Neural progenitor cell (in vitro differentiated cells): Measurements from ENCODE around the gene DCTN2.

ENCODE experiments used
- EZH2 ChIP-seq: fragments of 200-600 bp; sonication (generic); IDR thresholded peaks from 2 replicates; pipeline ENCODE4 v1.6.1; 2017; ENCODE audit warnings: antibody characterized with exemption, mild to moderate bottlenecking, moderate library complexity
- TF ChIP-seq, protein P1 (sequence below): fragments of 200-600 bp; sonication (generic); IDR thresholded peaks from 2 replicates; pipeline ENCODE4 v1.5.1; 2017; ENCODE audit warnings: antibody characterized with exemption, mild to moderate bottlenecking

DNA sequence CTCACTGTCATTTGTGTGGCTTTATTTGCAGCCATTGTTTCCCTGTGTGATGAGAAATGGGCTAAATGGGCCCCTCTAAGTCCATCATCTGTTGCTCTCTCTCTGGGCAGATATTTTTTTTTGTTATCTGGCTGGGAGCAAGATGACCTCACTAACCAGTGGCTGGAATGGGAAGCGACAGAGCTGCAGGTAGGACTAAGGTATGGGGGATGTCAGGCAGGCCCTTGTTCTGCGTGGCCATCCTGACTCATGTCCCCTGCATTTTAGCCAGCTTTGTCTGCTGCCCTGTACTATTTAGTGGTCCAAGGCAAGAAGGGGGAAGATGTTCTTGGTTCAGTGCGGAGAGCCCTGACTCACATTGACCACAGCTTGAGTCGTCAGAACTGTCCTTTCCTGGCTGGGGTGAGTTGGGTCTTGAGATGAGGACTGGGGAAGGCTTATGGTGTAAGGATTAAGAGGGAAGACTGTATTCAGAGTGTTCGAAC lies 57.8 kb downstream of the DCTN2 start:
- TF ChIP-seq, protein P1, sequence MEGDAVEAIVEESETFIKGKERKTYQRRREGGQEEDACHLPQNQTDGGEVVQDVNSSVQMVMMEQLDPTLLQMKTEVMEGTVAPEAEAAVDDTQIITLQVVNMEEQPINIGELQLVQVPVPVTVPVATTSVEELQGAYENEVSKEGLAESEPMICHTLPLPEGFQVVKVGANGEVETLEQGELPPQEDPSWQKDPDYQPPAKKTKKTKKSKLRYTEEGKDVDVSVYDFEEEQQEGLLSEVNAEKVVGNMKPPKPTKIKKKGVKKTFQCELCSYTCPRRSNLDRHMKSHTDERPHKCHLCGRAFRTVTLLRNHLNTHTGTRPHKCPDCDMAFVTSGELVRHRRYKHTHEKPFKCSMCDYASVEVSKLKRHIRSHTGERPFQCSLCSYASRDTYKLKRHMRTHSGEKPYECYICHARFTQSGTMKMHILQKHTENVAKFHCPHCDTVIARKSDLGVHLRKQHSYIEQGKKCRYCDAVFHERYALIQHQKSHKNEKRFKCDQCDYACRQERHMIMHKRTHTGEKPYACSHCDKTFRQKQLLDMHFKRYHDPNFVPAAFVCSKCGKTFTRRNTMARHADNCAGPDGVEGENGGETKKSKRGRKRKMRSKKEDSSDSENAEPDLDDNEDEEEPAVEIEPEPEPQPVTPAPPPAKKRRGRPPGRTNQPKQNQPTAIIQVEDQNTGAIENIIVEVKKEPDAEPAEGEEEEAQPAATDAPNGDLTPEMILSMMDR, result no peak
- no peak for TF ChIP-seq EZH2
